Stromal cell of bone marrow (primary cell): ENCODE data around the gene PACSIN2.
"Not testable (repeated sequence)": the region's sequence is repeated elsewhere in the genome, so short reads cannot be mapped to it uniquely, and the experiment has no call there.

Experiments used
- DNase-seq: peaks from one replicate; pipeline ENCODE4 v3.0.0-alpha.2; 2012; ENCODE audit warnings: low read depth

PACSIN2 gene

GRCh38 chr22:42926104-42926503 lies 88.8 kb downstream of the PACSIN2 start:
- no peak for DNase-seq

DNA sequence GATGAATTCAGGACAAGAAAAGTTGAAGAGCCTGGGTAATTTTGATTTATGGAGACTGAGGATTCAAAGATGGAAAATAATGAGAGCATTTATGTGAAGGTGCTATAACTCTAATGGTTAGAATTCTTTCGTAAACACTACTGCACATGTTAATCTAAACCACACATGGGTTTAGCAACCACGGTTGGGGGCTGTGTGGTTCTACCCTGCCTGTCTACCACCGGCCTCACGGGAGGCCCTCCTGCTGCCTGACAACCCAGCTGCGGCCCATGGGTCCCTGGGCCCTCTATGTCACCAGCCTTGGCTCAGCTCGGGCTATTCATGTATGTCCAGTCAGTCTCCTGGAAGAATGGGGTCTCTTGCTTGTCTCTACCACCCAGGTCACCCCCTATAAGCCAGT lies 89.4 kb downstream of the PACSIN2 start:
- no peak for DNase-seq

- DNase-seq: not testable (repeated sequence)
These were observed 89.9 kb downstream of the PACSIN2 start for GRCh38 chr22:42925031-42925430.

- no peak for DNase-seq
These were observed 90.5 kb downstream of the PACSIN2 start for GRCh38 chr22:42924436-42924835.

DNA sequence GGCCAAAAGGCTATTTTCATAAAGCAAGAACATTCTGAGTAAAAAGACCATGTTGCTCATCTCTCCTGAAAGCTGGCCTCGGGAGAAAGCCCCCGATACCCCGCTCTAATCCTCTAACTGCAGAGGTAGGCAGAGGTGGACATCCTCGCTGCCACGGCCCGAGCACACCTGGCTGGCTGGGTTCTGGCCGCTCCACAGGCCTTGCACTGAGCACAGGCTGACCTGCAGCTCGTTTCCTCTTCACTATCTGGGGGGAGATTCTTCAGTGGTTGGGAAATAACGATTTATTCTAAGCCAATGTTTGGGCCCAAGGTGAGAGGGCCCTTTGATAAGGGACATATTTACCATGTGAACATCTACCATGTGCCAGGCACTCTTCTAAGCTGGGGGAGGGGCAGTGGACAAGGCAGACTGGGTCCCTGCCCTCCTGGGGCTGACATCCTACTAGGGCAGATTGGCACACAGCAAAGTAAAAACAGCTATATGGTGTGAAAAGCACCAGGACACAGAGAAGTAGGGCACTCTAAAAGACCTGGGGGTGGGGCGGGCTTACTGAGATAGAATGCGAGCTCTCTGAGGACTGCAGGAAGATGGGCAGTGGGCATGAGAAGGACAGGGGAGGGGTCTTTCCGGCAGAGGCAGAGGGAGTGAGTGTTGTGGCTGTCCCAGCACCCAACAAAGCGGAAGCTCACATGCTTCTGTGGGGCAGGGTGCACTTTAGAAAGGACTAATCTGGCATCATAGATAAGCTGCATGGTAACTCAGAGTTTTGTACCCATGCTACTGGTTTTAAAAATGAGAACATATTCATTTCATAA lies 92.4 kb downstream of the PACSIN2 start:
- no peak for DNase-seq

DNA sequence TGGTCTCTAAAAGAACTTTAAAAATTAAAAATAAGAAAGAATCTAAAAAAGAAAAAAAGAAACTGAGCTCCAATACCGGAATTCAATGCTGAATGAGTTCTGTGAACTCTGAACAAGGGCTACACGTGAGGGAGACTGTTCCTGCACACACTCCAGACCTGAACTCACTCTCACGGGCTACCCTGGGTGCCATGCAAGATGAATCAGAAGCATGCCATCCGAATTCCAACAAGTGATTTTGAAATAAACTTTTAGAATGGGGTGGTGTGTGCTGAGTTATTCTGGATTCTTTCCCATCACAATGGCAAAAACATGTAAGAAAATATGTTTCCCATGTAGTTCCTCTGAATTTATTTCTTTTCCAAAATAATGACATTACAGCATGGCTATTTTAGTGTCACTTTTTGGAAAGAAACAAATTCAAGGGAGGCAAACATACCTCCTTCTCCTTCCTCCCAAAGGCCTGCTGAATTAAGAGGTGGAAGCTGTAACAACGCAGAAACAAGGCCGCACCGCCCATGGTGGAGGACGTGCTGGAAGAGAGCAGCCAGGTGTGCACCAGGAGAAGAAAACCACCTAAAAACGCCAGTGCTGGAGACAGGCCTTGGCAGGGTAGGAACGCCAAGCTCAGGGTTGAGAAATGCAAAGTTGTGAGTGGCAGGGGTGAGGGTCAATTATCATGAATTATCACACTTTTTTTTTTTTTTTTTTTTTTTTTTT lies 94.7 kb downstream of the PACSIN2 start:
- no peak for DNase-seq

DNA sequence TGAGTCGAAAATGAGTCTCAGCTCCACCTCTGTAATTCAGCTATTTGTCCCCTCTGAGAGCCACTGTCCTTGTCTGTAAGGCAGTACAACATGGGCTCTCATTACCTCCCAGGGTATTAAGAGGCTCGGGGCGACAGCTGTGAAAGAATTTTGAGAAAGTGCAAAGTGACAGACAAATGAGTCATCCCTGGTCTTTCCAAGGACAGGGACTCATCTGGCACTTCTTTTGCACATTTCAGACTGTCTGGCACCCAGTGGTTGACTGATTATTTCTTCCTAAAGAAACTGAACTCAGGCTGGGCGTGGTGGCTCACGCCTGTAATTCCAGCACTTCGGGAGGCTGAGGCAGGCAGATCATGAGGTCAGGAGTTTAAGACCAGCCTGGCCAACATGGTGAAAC lies 95.8 kb downstream of the PACSIN2 start:
- DNase-seq: no peak

GRCh38 chr22:42918500-42918899 lies 96.4 kb downstream of the PACSIN2 start:
- no peak for DNase-seq

DNA sequence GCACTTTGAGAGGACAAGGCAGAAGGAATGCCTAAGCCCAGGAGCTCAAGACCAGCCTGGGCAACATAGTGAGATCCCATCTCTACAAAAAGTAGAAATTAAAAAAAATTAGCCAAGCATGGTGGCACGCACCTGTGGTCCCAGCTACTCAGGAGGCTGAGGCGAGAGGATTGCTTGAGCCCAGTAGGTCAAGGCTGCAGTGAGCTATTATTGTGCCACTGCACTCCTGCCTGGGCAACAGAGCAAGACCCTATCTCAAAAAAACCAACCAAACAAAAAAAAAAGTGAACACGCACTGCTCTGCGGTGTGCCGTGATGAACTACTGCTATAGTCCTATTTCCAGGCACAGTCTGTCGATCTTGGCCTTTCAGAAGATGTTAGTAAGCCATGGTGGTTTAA lies 97.6 kb downstream of the PACSIN2 start:
- not testable (repeated sequence) for DNase-seq

DNA sequence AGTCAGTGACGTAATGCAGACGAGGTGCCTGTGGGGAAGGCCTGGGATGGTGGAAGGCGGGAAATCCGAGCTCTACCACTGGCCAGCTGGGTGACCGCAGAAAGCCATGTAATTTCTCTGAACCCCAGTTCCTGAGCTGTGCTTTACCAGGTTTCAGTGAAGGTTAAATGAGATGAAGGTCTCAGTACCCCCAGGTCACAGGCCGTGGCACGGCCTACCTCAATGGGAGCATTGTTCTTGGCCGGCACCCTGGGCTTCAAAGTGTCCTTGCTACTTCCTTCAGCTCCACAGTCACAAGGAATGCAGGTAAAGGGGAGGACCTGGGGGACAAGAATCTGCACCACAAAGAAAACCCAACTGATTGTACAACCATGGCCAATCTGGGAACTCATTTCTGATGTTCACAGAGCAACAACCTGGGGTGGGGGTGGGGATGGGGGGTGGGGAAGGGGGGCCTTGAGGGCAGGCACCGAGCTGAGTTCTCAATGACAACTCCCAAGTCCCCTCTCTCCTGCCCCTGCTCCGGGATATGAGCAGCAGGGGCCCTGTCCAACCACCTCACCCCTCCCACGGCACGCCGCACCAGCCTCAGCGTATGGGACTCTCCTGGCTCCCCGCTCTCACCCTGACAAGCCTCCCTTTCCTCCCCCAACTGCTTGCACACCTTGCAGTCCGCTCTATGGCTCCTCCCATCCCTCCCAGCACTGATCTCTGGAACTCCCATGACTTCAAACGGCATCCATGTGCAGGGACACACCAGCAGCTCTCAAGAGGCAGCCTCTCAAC lies 98.8 kb downstream of the PACSIN2 start:
- DNase-seq: no peak

DNA sequence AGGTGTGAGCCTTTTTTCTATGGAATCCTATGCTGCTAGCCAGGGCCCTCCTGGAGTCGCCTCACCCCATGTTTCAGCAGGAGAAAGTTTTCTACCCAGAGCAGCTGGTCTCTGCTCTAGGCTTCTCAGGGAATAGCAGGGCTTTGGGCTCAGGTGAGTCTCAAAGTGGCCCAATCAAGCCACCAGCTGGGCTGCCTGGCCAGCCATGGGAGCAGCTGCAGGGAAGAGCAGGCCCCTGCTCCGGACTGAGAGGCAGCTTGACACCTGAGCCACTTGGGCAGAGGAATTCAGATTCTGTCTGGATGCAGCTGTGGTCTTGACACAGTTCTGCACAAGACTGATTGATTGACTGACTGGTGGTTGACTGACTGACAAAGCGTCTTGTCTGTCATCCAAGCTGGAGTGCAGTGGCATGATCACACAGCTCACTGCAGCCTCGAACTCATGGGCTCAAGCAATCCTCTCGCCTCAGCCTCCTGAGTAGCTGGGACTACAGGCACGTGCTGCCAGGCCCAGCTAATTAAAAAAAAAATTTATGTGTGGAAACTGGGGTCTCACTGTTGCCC lies 100.4 kb downstream of the PACSIN2 start:
- no peak for DNase-seq

DNA sequence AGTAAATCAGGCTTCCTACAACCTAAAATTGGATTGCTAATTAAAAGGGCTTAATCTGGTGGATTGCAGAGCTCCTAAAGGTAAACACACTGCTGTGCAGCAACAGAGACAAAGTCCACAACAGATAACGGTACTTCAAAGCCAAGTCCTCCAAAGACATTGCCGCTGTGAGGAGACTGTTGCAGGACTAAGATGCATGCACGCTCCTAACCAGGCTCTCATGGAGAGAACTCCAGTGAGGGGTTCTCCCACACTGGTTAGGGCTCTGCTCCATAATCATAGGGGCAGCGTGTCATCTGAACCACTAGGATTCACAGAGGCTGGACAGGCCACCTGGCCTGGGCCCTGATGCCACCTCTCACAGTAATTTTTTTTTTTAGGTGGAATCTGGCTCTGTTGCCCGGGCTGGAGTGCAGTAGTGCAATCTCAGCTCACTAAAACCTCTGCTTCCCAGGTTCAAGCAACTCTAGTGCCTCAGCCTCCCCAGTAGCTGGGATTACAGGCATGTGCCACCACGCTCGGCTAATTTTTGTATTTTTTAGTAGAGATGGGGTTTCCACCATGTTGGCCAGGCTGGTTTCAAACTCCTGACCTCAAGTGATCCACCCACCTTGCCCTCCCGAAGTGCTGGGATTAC lies 101.0 kb downstream of the PACSIN2 start:
- no peak for DNase-seq

DNA sequence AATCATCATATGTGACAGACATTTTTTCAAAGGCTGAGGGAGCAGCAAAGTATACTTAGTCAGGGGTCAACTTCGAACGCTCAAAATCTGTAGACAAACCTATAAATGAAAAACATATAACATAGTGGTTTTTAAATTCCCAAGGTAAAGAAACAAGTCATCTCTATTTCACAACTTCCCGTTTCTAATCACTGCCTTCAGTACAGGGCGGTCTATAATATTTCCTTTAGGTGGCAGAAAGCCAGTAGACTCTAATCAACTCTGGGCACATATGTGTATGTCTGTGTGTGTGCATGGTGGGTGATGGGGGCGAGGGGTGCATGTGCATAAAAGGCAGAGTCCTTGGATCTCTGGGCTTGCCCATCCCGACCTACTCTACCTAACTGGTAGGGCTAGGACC lies 102.9 kb downstream of the PACSIN2 start:
- DNase-seq: no peak

DNA sequence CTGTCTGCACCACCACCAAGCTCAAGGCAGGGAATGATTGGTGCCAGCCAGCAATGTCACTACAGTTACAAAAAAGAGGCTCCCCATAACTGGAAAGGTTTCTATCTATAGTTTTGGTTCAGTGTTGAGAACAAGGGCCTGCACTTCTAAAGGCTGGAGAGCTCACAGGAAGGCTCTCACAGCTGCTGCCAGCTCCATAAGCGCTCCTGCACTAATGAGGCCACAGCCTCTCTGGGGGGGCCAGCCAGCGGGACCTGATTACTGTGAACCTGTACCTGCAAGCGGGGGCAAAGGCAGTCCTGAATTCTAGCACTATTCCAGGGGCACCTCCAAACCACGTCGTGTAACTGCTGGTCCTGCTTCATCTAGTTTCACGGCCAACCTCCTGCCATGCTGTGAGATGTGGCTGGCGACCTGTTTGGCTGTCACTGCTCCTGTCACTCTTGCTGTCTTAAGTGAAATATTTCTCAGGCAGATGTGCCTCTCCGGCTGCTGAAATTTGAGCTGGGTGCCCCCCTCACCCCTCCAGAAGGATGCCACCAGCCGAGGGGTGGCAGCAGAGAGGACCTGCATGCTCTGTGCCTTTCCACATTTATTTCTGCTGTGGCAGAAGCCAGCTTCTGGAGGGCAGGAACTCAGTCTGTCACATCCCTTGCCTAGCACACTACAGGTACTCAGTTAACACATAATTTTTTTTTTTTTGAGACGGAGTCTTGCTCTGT lies 104.6 kb downstream of the PACSIN2 start:
- DNase-seq: no peak

DNA sequence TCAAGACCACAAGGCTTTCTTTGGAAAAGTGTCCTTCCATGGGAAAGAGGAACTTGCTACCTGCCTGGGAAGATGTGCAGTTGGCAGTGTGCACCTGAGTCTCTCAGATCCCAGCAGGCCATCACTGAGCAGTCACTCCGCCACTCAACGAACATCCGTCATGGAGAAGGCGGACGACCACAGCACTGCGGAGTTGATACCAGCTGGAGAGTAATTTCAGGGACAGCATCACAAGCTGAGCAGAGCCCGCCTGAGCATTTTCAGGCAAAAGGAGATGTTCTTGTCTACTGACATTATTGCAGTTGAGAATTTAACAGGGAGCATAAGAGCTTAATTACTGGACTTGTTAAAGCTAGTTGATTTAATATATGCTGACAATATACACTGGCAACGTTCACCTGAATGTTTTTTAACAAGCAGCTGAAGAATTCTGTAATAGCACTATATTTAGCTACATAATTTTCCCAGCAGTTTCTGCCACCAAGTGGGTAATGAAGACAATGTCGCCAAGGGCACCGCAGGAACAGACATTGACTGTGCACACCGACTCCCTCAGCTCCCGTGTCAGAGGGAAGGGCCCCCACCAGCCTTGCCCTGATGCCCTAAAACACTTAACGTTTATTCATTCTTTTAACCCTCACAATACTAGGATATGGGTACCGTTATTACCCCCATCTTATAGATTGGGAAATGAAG lies 105.4 kb downstream of the PACSIN2 start:
- DNase-seq: no peak

DNA sequence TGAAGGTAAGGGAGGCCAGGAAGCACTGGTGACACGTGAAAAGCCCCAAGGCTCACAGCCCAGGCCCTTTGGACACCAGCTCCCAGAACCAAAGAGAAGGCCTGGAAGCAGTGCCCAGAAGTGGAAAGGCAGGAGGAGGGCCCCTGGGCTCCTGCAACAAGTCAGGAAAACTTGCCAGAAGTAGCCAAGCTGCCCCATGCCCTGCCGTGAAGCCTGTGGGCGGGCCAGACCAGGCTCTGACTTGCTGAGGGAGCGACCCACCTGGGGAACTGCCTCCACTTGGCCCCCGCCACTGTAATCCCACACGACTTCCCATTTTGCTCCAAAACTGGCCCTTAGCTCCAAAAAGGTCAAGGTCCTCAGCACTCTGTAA lies 106.6 kb downstream of the PACSIN2 start:
- no peak for DNase-seq

GRCh38 chr22:42907404-42908373 lies 107.3 kb downstream of the PACSIN2 start:
- no peak for DNase-seq

DNA sequence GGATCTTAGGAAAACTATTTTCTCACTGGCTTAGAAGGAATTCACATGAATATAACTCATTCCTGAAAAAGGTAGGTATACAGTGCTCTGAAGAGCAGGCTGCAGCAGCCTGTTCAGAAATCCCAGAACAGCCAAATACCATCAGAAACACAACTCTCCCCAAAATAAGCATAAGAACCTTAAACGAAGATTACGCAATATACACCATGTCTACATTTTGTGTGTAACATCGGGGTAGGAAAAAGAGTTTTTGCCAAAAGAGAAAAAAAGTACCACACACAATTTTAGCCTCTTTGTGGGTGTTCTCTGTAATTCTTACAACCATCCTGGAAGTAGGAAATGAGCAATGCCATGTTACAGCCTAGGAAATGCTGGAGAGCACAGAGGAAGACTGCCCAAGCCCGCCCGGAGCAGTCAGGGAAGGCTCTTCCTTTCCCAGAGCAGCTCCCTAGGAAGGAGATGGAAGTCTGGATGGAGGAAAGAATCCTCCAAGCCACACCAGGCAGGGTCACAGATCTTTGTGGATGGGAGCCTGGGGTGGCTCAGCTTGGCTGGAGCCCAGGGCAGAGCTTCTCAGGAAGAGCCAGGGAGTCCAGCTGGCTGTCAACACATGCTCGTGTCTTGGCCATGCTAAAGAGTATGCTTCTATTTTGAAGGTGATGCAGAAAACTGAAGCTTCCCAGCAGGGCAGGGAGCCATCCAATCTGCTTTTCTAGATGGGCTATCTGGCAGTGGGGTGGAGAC lies 108.2 kb downstream of the PACSIN2 start:
- DNase-seq: no peak

DNA sequence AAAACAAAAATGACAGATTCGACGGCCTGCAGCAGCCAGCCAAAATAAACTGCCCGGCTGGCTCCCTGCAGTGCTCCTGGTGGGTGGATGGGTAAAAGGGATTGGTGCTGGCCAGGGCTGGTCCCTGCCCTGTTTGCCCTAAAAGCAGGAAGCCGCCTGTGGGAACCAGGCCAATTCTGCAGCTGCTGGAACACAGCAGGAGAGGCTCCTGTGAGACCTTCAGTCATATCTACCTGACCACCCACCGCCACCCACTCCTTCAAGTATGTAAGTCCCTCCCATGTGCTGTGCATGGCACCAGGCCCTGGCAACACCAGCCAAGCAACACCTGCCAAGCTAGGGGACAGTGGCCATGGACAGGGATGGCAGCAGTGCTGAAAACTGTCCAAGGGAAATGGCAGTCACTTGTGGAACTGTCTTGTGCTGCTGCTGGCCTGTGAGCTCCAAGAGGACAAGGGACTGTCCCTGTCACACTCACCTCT lies 109.2 kb downstream of the PACSIN2 start:
- no peak for DNase-seq
